GM21529 (cell line): ENCODE results near the gene MESP2.
"Not testable (repeated sequence)": the region's sequence is repeated elsewhere in the genome, so short reads cannot be mapped to it uniquely, and the experiment has no call there.

ENCODE experiments used
- ATAC-seq: cut with Tn5 transposase; IDR thresholded peaks from one replicate; pipeline ENCODE4 v1.9.1; 2021; ENCODE audit not compliant: unreplicated experiment

Gene MESP2

GRCh38 chr15:89777782-89778380 is 1.7 kb downstream of the MESP2 start:
- no peak for ATAC-seq

GRCh38 chr15:89778861-89779260 is 2.7 kb downstream of the MESP2 start:
- ATAC-seq, result no peak

GRCh38 chr15:89780601-89781000 is 4.5 kb downstream of the MESP2 start:
- ATAC-seq, result no peak

- ATAC-seq, result peak; percentile 44
These were observed 4.9 kb downstream of the MESP2 start for GRCh38 chr15:89781055-89781454.

GRCh38 chr15:89781891-89782618 is 5.9 kb downstream of the MESP2 start:
- peak; percentile 44 for ATAC-seq

GRCh38 chr15:89782619-89782950 is 6.5 kb downstream of the MESP2 start:
- not testable (repeated sequence) for ATAC-seq

- no peak for ATAC-seq
These were observed 7.2 kb downstream of the MESP2 start for GRCh38 chr15:89783111-89783860.

GRCh38 chr15:89783861-89784685 is 7.9 kb downstream of the MESP2 start:
- ATAC-seq, result no peak

GRCh38 chr15:89784686-89784960 is 8.5 kb downstream of the MESP2 start:
- ATAC-seq, result no peak

GRCh38 chr15:89785064-89785773 is 9.1 kb downstream of the MESP2 start:
- ATAC-seq, result no peak

- ATAC-seq, result no peak
These were observed 9.6 kb downstream of the MESP2 start for GRCh38 chr15:89785774-89786140.

- ATAC-seq, result no peak
These were observed 11.8 kb downstream of the MESP2 start for GRCh38 chr15:89787944-89788343.

- ATAC-seq, result not testable (repeated sequence)
These were observed 12.5 kb downstream of the MESP2 start for GRCh38 chr15:89788585-89788984.

- ATAC-seq, result no peak
These were observed 14.1 kb downstream of the MESP2 start for GRCh38 chr15:89790206-89790605.

GRCh38 chr15:89790661-89791060 is 14.5 kb downstream of the MESP2 start:
- no peak for ATAC-seq

- no peak for ATAC-seq
These were observed 16.1 kb downstream of the MESP2 start for GRCh38 chr15:89792106-89792805.

- ATAC-seq, result no peak
These were observed 18.6 kb downstream of the MESP2 start for GRCh38 chr15:89794627-89795241.

GRCh38 chr15:89795996-89796395 is 19.9 kb downstream of the MESP2 start:
- ATAC-seq, result no peak

GRCh38 chr15:89797678-89798201 is 21.6 kb downstream of the MESP2 start:
- no peak for ATAC-seq
